HCT116 (cell line): ENCODE measurements around the gene KDM2B. TPM values are rescaled to one million over a fixed set of nuclear protein-coding genes. Genes with fewer than 3 reads are reported as not detected.

Source experiments
- ATAC-seq: fragments of 200-7000 bp; cut with Tn5 transposase; 2 replicates; pipeline ENCODE4 v1.9.1; 2020; ENCODE audit warnings: mild to moderate bottlenecking, moderate library complexity
- BruUV-seq: library from RNA; stranded (reverse); fragments of 400-500 nt; replicated peaks from 2 replicates; lab custom pipeline; 2021; lab: Mats Ljungman, UMichigan
- CTCF ChIA-PET: fragments of 300-600 bp; sonication (Branson Sonifier 250); formaldehyde crosslinking; loops from one replicate; lab custom pipeline; 2021; ENCODE audit warnings: antibody characterized with exemption; lab: Charles Lee
- POLR2A ChIA-PET: fragments of 300-600, 350-600 bp; sonication (Branson Sonifier 250); formaldehyde crosslinking; loops from one replicate; lab custom pipeline; 2021; ENCODE audit warnings: antibody characterized with exemption; lab: Charles Lee
- RAD21 ChIA-PET, 2 experiments: fragments of 300-600 bp; sonication (Branson Sonifier 250); formaldehyde crosslinking; loops; one replicate each; lab custom pipeline; 2023; ENCODE audit warnings: low total read pairs in 2 of 2; ENCODE audit not compliant: uncharacterized antibody in 2 of 2, unreplicated experiment in 2 of 2, low non-redundant PET in 1 of 2; lab: Charles Lee
- DNase-seq: peaks from one replicate; pipeline ENCODE4 v3.0.0-alpha.2; 2010; ENCODE audit warnings: low read depth, low spot score
- H2AFZ ChIP-seq: fragments of 200-600 bp; shearing (Covaris generic), sonication (generic); 2 replicates; pipeline ENCODE4 v1.6.1; 2017; ENCODE audit warnings: low read depth, mixed run types, mixed read lengths, antibody characterized with exemption, low read length; ENCODE audit not compliant: poor library complexity, severe bottlenecking
- H3K27ac ChIP-seq: 2 replicates; pipeline ENCODE4 v1.5.1; 2012; ENCODE audit warnings: low read depth, low read length
- H3K27me3 ChIP-seq: fragments of 200-600 bp; sonication (generic); 2 replicates; pipeline ENCODE4 v1.6.1; 2016; ENCODE audit warnings: mixed run types, low read length, mixed read lengths; ENCODE audit not compliant: insufficient read depth
- H3K36me3 ChIP-seq, 2 experiments: fragments of 200-500 bp in 1 of 2; fragments of 200-600 bp in 1 of 2; sonication (Bioruptor generic) in 1 of 2; sonication (generic) in 1 of 2; 2 replicates each; pipeline versions ENCODE4 v1.5.1 to v1.6.1; 2014 to 2016; ENCODE audit warnings: low read length in 2 of 2, inconsistent platforms in 1 of 2, mixed read lengths in 1 of 2, mixed run types in 1 of 2; ENCODE audit not compliant: insufficient read depth in 2 of 2, control insufficient read depth in 1 of 2
- H3K4me1 ChIP-seq, 2 experiments: fragments of 200-600 bp in 1 of 2; sonication (generic) in 1 of 2; 2 replicates each; pipeline versions ENCODE4 v1.5.1 to v1.6.1; 2012 to 2017; ENCODE audit warnings: low read length in 2 of 2, inconsistent platforms in 1 of 2, mild to moderate bottlenecking in 1 of 2, mixed read lengths in 1 of 2, mixed run types in 1 of 2, moderate library complexity in 1 of 2; ENCODE audit not compliant: insufficient read depth in 2 of 2, control insufficient read depth in 1 of 2
- H3K4me2 ChIP-seq: fragments of 200-600 bp; sonication (generic); 2 replicates; pipeline ENCODE4 v1.6.1; 2017; ENCODE audit warnings: mixed run types, low read length, mixed read lengths
- H3K4me3 ChIP-seq, 2 experiments: fragments of 200-600 bp in 1 of 2; sonication (generic) in 1 of 2; replicated peaks in 1 of 2; 2 replicates each; pipeline ENCODE4 v1.5.1; 2011 to 2016; ENCODE audit warnings: low read length in 2 of 2, control low read depth in 1 of 2, low read depth in 1 of 2, mild to moderate bottlenecking in 1 of 2, mixed read lengths in 1 of 2, mixed run types in 1 of 2
- H3K79me2 ChIP-seq: fragments of 200-600 bp; sonication (generic); 2 replicates; pipeline ENCODE4 v1.6.1; 2017; ENCODE audit warnings: mild to moderate bottlenecking, mixed run types, low read length, moderate library complexity, mixed read lengths; ENCODE audit not compliant: insufficient read depth
- H3K9ac ChIP-seq: fragments of 200-600 bp; sonication (generic); 2 replicates; pipeline ENCODE4 v1.6.1; 2016; ENCODE audit warnings: low read length, mixed read lengths
- H3K9me2 ChIP-seq: fragments of 200-600 bp; sonication (generic), shearing (Covaris generic); 2 replicates; pipeline ENCODE4 v1.6.1; 2017; ENCODE audit warnings: mixed run types, mild to moderate bottlenecking, moderate library complexity; ENCODE audit not compliant: insufficient read depth
- H3K9me3 ChIP-seq, 2 experiments: fragments of 200-500 bp in 1 of 2; fragments of 200-600 bp in 1 of 2; sonication (Bioruptor generic) in 1 of 2; sonication (generic) in 1 of 2; 2 replicates each; pipeline ENCODE4 v1.6.1; 2014 to 2017; ENCODE audit warnings: low read length in 2 of 2, mixed read lengths in 2 of 2, inconsistent platforms in 1 of 2, low read depth in 1 of 2, mild to moderate bottlenecking in 1 of 2, mixed run types in 1 of 2, moderate library complexity in 1 of 2; ENCODE audit not compliant: control insufficient read depth in 1 of 2, insufficient read depth in 1 of 2
- H4K20me1 ChIP-seq: fragments of 200-600 bp; sonication (generic), shearing (Covaris generic); 2 replicates; pipeline ENCODE4 v1.6.1; 2017; ENCODE audit warnings: mixed run types, mild to moderate bottlenecking, moderate library complexity; ENCODE audit not compliant: insufficient read depth
- ATF3 ChIP-seq: IDR thresholded peaks from 2 replicates; pipeline ENCODE4 v1.6.1; 2012
- MAX ChIP-seq: IDR thresholded peaks from 2 replicates; pipeline ENCODE4 v1.6.1; 2012
- POLR2A ChIP-seq: IDR thresholded peaks from 2 replicates; pipeline ENCODE4 v1.7.0; 2011; ENCODE audit warnings: borderline replicate concordance; ENCODE audit not compliant: insufficient read depth, insufficient read length; ENCODE audit errors: extremely low read depth
- POLR2AphosphoS5 ChIP-seq: IDR thresholded peaks from 2 replicates; pipeline ENCODE4 v1.6.1; 2011; ENCODE audit warnings: mild to moderate bottlenecking, low read depth, low read length, moderate library complexity
- RAD21 ChIP-seq: IDR thresholded peaks from 2 replicates; pipeline ENCODE4 v1.6.1; 2012; ENCODE audit warnings: low read depth, mild to moderate bottlenecking
- TCF7L2 ChIP-seq: IDR thresholded peaks from 2 replicates; pipeline ENCODE4 v1.7.0; 2011; ENCODE audit warnings: borderline replicate concordance, inconsistent platforms; ENCODE audit not compliant: insufficient read depth, insufficient read length; ENCODE audit errors: extremely low read depth
- YY1 ChIP-seq: IDR thresholded peaks from 2 replicates; pipeline ENCODE4 v1.6.1; 2011; ENCODE audit warnings: low read length, low read depth, moderate library complexity, mild to moderate bottlenecking; ENCODE audit not compliant: insufficient replicate concordance; ENCODE audit errors: extremely low read depth
- ZFX ChIP-seq: fragments of 450-650 bp; IDR thresholded peaks from 2 replicates; pipeline ENCODE4 v1.6.1; 2017
- intact Hi-C: fragments of 100-400 bp; cut with micrococcal nuclease; formaldehyde crosslinking; loops from 2 replicates; pipeline ENCODE4 v1.10.0; 2022
- total RNA-seq: library from RNA; stranded (reverse); gene quantifications from one replicate; pipeline ENCODE4 v1.2.1, GENCODE V29; 2021; ENCODE audit not compliant: unreplicated experiment

The KDM2B gene
- total RNA-seq, 1 experiment from 2014 or later, result 36.7 TPM

GRCh38 chr12:121466794-121467637, 113.8 kb downstream of the KDM2B start:
- Histone ChIP-seq H3K9me2 (no peaks in the 10 kb centered on the region), H3K79me2 (peaks cover 40% of the 10 kb centered on the region), H3K4me1 (peaks cover 9 to 39% of the 10 kb centered on the region in 2 experiments; a peak in 3 of 4 replicates), H2AFZ (no peak overlapping the region), H4K20me1 (no peaks in the 10 kb centered on the region; the same call in 1 of the 2 replicates), H3K9me3 (no peaks in the 10 kb centered on the region), H3K27me3 (no peaks in the 10 kb centered on the region), H3K4me3 (peak overlapping the region; percentile 50 to 86), H3K27ac (peak overlapping the region; percentile 78), H3K4me2 (peak overlapping the region; percentile 89), H3K9ac (peak overlapping the region; percentile 90), H3K36me3 (no peaks in the 10 kb centered on the region)
- POLR2A ChIA-PET, result no interaction called here
- CTCF ChIA-PET, result no interaction called here
- peak; percentile 95 for ATAC-seq
- peak; percentile 20; the same call in 1 of the 2 replicates for TF ChIP-seq MAX
- TF ChIP-seq TCF7L2, result peak; percentile 80
- TF ChIP-seq ZFX, result peak; percentile 76
- TF ChIP-seq YY1, result peak; percentile 6
- TF ChIP-seq POLR2AphosphoS5, result peak; percentile 55
- TF ChIP-seq ATF3, result no peak
- peak; percentile 51 for TF ChIP-seq POLR2A
- no peak for TF ChIP-seq RAD21
- RAD21 ChIA-PET, result no interaction called here
- intact Hi-C loops, result no loop called here
- peak; percentile 69 for DNase-seq
- no TSS peak for BruUV-seq
